Adrenal gland (tissue), 12 donors: ENCODE measurements around the gene KIFBP. TPM values are rescaled to one million over a fixed set of nuclear protein-coding genes. Genes with fewer than 3 reads are reported as not detected.

ENCODE experiments used
- DNase-seq, 7 donors: peaks; one replicate each; pipeline ENCODE4 v3.0.0-alpha.2; 2019 to 2020
- H3K27ac ChIP-seq, 5 donors: fragments of 200-600 bp; sonication (generic) in 4 of 5; 1 replicate in 3 of 5; 2 replicates in 2 of 5; pipeline versions ENCODE4 v1.5.1 to v1.8.0; 2016 to 2020; ENCODE audit warnings: mild to moderate bottlenecking in 1 of 5
- H3K27me3 ChIP-seq: fragments of 200-600 bp; 2 replicates; pipeline ENCODE4 v1.8.0; 2021
- H3K36me3 ChIP-seq, 2 donors: fragments of 200-600 bp; replicated peaks in 1 of 2; 1 replicate in 1 of 2; 2 replicates in 1 of 2; pipeline versions ENCODE4 v1.5.1 to v1.8.0; 2018 to 2022
- H3K4me1 ChIP-seq, 2 donors: fragments of 200-600 bp; replicated peaks in 1 of 2; 1 replicate in 1 of 2; 2 replicates in 1 of 2; pipeline versions ENCODE4 v1.5.1 to v1.8.0; 2018 to 2021
- H3K4me3 ChIP-seq, 4 donors: fragments of 200-600 bp; sonication (generic) in 3 of 4; one replicate each; pipeline ENCODE4 v1.5.1; 2016 to 2018
- H3K9me3 ChIP-seq, 3 donors: fragments of 200-600 bp; sonication (generic) in 1 of 3; replicated peaks in 1 of 3; 1 replicate in 2 of 3; 2 replicates in 1 of 3; pipeline versions ENCODE4 v1.5.1 to v1.8.0; 2016 to 2021
- CTCF ChIP-seq, 6 experiments: fragments of 450-650 bp in 4 of 6; fragments of 200-600 bp in 2 of 6; sonication (generic) in 1 of 6; IDR thresholded peaks; 1 replicate in 5 of 6; 2 replicates in 1 of 6; pipeline versions ENCODE4 v1.5.1 to v1.8.0; 2016 to 2021; ENCODE audit warnings: antibody characterized with exemption in 6 of 6, mild to moderate bottlenecking in 2 of 6, moderate library complexity in 1 of 6
- POLR2A ChIP-seq, 2 donors: fragments of 450-650 bp; IDR thresholded peaks; one replicate each; pipeline ENCODE4 v1.6.1; 2017; ENCODE audit warnings: antibody characterized with exemption in 2 of 2, mild to moderate bottlenecking in 2 of 2, moderate library complexity in 1 of 2
- WGBS, 4 donors: extraction: QIAGEN DNeasy Blood & Tissue Kit in 2 of 4; methylation state at CpG; one replicate each; pipeline versions ENCODE4 v1.1.5 to v1.1.7; 2013 to 2017; 5-methylcytosine and 5-hydroxymethylcytosine counted together
- intact Hi-C, 2 donors: fragments of 100-400 bp; cut with DNase I; formaldehyde crosslinking; loops; one replicate each; pipeline versions ENCODE4 v1.14.1 to v1.15.0; 2022 to 2023
- polyA plus RNA-seq, 3 donors: library from polyadenylated mRNA; stranded (reverse); fragments of 200-250 nt in 2 of 3; fragments of 350-450 nt in 1 of 3; fragmentation: Illumina TruSeq in 1 of 3; extraction: RNeasy Lipid Tissue Mini Kit (QIAGEN cat#74804) in 1 of 3; gene quantifications; one replicate each; pipeline ENCODE4 v1.2.3, GENCODE V29; 2013 to 2014
- total RNA-seq, 9 donors: library from RNA; depleted of rRNA in 4 of 9; stranded (reverse); fragments of >200 nt in 4 of 9; fragments of 120-200 nt in 1 of 9; fragmentation: NEBNext Ultra II Directional in 1 of 9; extraction: Animal tissue kit (Norgen Biotek cat#: 25700) in 1 of 9; gene quantifications; one replicate each; pipeline versions ENCODE4 v1.1.0 to v1.2.4, GENCODE V29; 2013 to 2023
- donor health status: healthy with polysubstance abuse.
- donor health status: Bipolar disorder and iron deficiency.
- donor health status: DM: yes; HTN: yes; CAD: no.
- donor health status: DM: no; HTN: no; CAD: no.
- donor health status: DM: no; HTN: no; CAD: no.
- donor health status: DM: yes; HTN: yes; CAD: no.

KIFBP gene
- total and polyA plus RNA-seq, 12 donors: 15.1 to 76.2 (median 41.0) TPM

- H3K4me1 ChIP-seq: peaks cover 21 to 49% of the 10 kb centered on the region in 2 donors
- peaks cover 0 to 13% of the 10 kb centered on the region in 2 donors for H3K36me3 ChIP-seq
- WGBS, 4 donors: 55 to 71% (median 64%) methylated on average over 3 of the region's 3 CpGs
- no peaks in the 10 kb centered on the region for H3K9me3 ChIP-seq
- no peaks in the 10 kb centered on the region for H3K27me3 ChIP-seq
- no peak overlapping the region for H3K27ac ChIP-seq
- intact Hi-C loops: no loop called here
- no peak for DNase-seq
- TF ChIP-seq POLR2A (IDR thresholded peaks at IDR 0.05): no peak
- H3K4me3 ChIP-seq: no peak overlapping the region
Observed at GRCh38 chr10:68987611-68988010, 992 bp upstream of the KIFBP start.

GRCh38 chr10:68989317-68989990 is 851 bp downstream of the KIFBP start:
- no peaks in the 10 kb centered on the region for H3K9me3 ChIP-seq
- peak overlapping the region in 3 of 4 donors; percentile 66 to 74 (median 73) for H3K4me3 ChIP-seq
- TF ChIP-seq POLR2A (IDR thresholded peaks at IDR 0.05): no peak
- no peak for TF ChIP-seq CTCF (IDR thresholded peaks at IDR 0.05)
- no peaks in the 10 kb centered on the region for H3K27me3 ChIP-seq
- peaks cover 0 to 7% of the 10 kb centered on the region in 2 donors for H3K36me3 ChIP-seq
- no peak for DNase-seq
- 18 to 20% (median 18%) methylated on average over 18 to 22 of the region's 22 CpGs for WGBS, 4 donors
- peaks cover 35 to 54% of the 10 kb centered on the region in 2 donors for H3K4me1 ChIP-seq
- H3K27ac ChIP-seq: peak overlapping the region; percentile 67 to 90 (median 86)
- intact Hi-C loops: no loop called here

- DNase-seq: peak; percentile 30 to 86 (median 73)
- H3K27ac ChIP-seq: peak overlapping the region; percentile 9 to 71 (median 55)
- 17 to 21% (median 19%) methylated on average over 2 of the region's 2 CpGs for WGBS, 4 donors
- no peaks in the 10 kb centered on the region for H3K9me3 ChIP-seq
- H3K27me3 ChIP-seq: no peaks in the 10 kb centered on the region
- peaks cover 35 to 56% of the 10 kb centered on the region in 2 donors for H3K4me1 ChIP-seq
- peak overlapping the region in 1 of 4 donors; percentile 20 for H3K4me3 ChIP-seq
- no peak for TF ChIP-seq CTCF (IDR thresholded peaks at IDR 0.05)
- TF ChIP-seq POLR2A (IDR thresholded peaks at IDR 0.05): no peak
- no peaks in the 10 kb centered on the region for H3K36me3 ChIP-seq
- intact Hi-C loops: loop anchor here in 1 of 2 donors (10.0 kb wide), 1 partner anchor 102 kb away; no protein-coding TSS in a partner anchor
Observed at GRCh38 chr10:68992636-68993440, 4.2 kb downstream of the KIFBP start.

- H3K4me1 ChIP-seq: peaks cover 16 to 29% of the 10 kb centered on the region in 2 donors
- WGBS, 4 donors: 74 to 89% (median 79%) methylated on average over 3 of the region's 3 CpGs
- no peak for TF ChIP-seq CTCF (IDR thresholded peaks at IDR 0.05)
- no peak for TF ChIP-seq POLR2A (IDR thresholded peaks at IDR 0.05)
- no peaks in the 10 kb centered on the region for H3K27me3 ChIP-seq
- DNase-seq: no peak
- no peaks in the 10 kb centered on the region for H3K9me3 ChIP-seq
- H3K4me3 ChIP-seq: no peak overlapping the region
- intact Hi-C loops: loop anchor here in 1 of 2 donors (10.0 kb wide), 1 partner anchor 98 kb away; no protein-coding TSS in a partner anchor
- H3K27ac ChIP-seq: no peak overlapping the region
- H3K36me3 ChIP-seq: peaks cover 0 to 15% of the 10 kb centered on the region in 2 donors
Observed at GRCh38 chr10:68997211-68997610, 8.6 kb downstream of the KIFBP start.
